HEK293T (cell line): ENCODE results near the gene NTMT1.

ENCODE experiments used
- CTCF ChIA-PET: fragments of 350-600 bp; formaldehyde crosslinking; extraction: SDS; loops from one replicate; lab custom pipeline; 2021; ENCODE audit warnings: antibody characterized with exemption, inconsistent platforms; lab: Yijun Ruan, JAX
- POLR2A ChIA-PET: fragments of 350-600 bp; formaldehyde crosslinking; extraction: SDS; loops from one replicate; lab custom pipeline; 2020; ENCODE audit warnings: antibody characterized with exemption, inconsistent platforms; lab: Yijun Ruan, JAX
- DNase-seq: peaks from one replicate; pipeline ENCODE4 v3.0.0; 2012; ENCODE audit warnings: mixed read lengths; ENCODE audit errors: extremely low spot score
- ARNT ChIP-seq: fragments of 450-650 bp; IDR thresholded peaks from 2 replicates; pipeline ENCODE4 v1.6.1; 2017; ENCODE audit warnings: mild to moderate bottlenecking
- BHLHE40 ChIP-seq: fragments of 450-650 bp; IDR thresholded peaks from 2 replicates; pipeline ENCODE4 v1.6.1; 2016; ENCODE audit warnings: mild to moderate bottlenecking, moderate library complexity, borderline replicate concordance
- CTBP1 ChIP-seq: fragments of 450-650 bp; IDR thresholded peaks from 2 replicates; pipeline ENCODE4 v1.6.1; 2016; ENCODE audit warnings: borderline replicate concordance
- ELF4 ChIP-seq: fragments of 450-650 bp; IDR thresholded peaks from 2 replicates; pipeline ENCODE4 v1.6.1; 2017; ENCODE audit warnings: antibody characterized with exemption
- FOXA1 ChIP-seq: fragments of 450-650 bp; IDR thresholded peaks from 2 replicates; pipeline ENCODE4 v1.6.1; 2016; ENCODE audit warnings: mild to moderate bottlenecking
- FOXK2 ChIP-seq: fragments of 450-650 bp; IDR thresholded peaks from 2 replicates; pipeline ENCODE4 v1.6.1; 2016; ENCODE audit warnings: mild to moderate bottlenecking
- FOXM1 ChIP-seq: fragments of 450-650 bp; IDR thresholded peaks from 2 replicates; pipeline ENCODE4 v1.6.1; 2017; ENCODE audit warnings: mild to moderate bottlenecking, borderline replicate concordance
- HDGF ChIP-seq: fragments of 450-650 bp; IDR thresholded peaks from 2 replicates; pipeline ENCODE4 v1.6.1; 2017; ENCODE audit warnings: antibody characterized with exemption, borderline replicate concordance
- L3MBTL2 ChIP-seq: fragments of 450-650 bp; conservative IDR thresholded peaks from 2 replicates; pipeline ENCODE4 v1.6.1; 2016; ENCODE audit warnings: mild to moderate bottlenecking
- LEF1 ChIP-seq: fragments of 450-650 bp; IDR thresholded peaks from 2 replicates; pipeline ENCODE4 v1.6.1; 2017; ENCODE audit warnings: mild to moderate bottlenecking, borderline replicate concordance
- NFRKB ChIP-seq: fragments of 450-650 bp; IDR thresholded peaks from 2 replicates; pipeline ENCODE4 v1.6.1; 2016; ENCODE audit warnings: mild to moderate bottlenecking, moderate library complexity
- SP1 ChIP-seq: fragments of 450-650 bp; IDR thresholded peaks from 2 replicates; pipeline ENCODE4 v1.6.1; 2017
- SUZ12 ChIP-seq: fragments of 450-650 bp; IDR thresholded peaks from 2 replicates; pipeline ENCODE4 v1.6.1; 2016; ENCODE audit warnings: mild to moderate bottlenecking
- TARDBP ChIP-seq: fragments of 450-650 bp; IDR thresholded peaks from 2 replicates; pipeline ENCODE4 v1.6.1; 2016
- ZNF384 ChIP-seq: fragments of 450-650 bp; IDR thresholded peaks from 2 replicates; pipeline ENCODE4 v1.6.1; 2016
- TF ChIP-seq, protein P1 (sequence below): fragments of 450-650 bp; IDR thresholded peaks from 2 replicates; pipeline ENCODE4 v1.6.1; 2016

Gene NTMT1

DNA sequence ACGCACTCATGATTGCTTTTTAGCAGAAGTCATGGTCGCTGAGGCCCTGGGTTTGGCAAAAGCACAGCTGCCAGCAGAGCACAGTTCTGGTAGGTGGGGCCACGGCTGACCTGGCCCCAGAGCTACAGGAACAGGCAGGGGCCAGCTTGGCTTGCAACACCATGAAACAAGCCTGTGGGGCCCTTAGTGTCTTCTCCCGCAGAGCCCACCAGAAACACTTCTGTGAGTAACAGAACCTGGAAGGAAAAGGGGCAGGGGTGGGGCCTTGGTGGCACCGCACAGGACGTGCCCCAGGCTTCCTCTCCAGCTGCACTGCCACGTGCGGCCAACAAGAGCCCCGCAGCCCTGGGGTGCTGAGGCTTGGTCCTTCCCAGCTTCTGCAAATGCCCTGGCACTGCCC lies 11.1 kb downstream of the NTMT1 start:
- CTCF ChIA-PET, result interaction anchor here (1.0 kb wide), 1 partner anchor 154 kb away, joined by 3 read pairs; no protein-coding TSS in a partner anchor
- TF ChIP-seq ELF4 (no peak), HDGF (no peak), LEF1 (no peak), ZNF384 (no peak), TARDBP (no peak), ARNT (no peak), FOXM1 (no peak), SUZ12 (no peak), L3MBTL2 (no peak), NFRKB (no peak), SP1 (no peak)
- POLR2A ChIA-PET, result no interaction called here
- no peak for DNase-seq

DNA sequence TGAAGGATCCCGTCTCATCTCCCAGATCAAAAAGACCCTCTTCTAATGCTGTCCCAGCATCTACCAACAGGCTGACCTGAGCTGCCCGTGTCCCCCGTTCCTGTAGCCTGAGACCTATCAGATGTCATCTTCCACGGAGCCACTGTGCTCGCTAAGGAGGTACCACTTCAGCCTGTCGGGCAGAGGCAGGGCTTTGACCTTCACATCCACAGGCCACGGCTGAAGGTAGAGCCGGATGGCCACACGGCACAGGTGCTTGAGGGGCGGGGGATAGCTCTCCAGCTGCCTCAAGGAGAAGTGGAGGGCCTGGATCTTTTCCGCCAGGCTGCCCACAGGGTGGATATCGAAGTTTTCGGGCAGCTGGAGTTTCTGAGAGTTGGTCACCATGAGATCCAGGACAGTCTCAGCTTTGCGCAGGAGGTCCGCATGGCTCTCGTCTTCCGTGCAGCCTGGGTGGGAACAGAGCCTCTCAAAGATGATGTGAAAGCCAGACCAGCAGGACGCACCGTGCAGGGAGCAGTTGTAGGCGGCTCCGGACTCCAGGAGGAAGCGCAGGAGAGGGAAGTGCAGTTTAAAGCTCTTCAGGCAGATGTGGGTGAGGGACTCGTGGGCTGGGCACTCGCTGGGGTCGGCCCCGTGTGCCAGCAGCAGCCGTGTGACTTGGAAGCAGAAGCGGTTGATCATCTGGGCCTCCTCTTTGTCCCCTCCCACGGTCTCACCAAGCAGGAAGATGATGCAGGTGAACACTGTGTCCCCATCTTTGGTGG lies 11.9 kb downstream of the NTMT1 start:
- CTCF ChIA-PET, result interaction anchor here (1.0 to 2.5 kb wide), 2 partner anchors 13 to 153 kb away, joined by 3 to 11 read pairs; no protein-coding TSS in a partner anchor
- POLR2A ChIA-PET, result interaction anchor here (1.6 kb wide), 1 partner anchor 498 kb away, joined by 4 read pairs; no protein-coding TSS in a partner anchor

DNA sequence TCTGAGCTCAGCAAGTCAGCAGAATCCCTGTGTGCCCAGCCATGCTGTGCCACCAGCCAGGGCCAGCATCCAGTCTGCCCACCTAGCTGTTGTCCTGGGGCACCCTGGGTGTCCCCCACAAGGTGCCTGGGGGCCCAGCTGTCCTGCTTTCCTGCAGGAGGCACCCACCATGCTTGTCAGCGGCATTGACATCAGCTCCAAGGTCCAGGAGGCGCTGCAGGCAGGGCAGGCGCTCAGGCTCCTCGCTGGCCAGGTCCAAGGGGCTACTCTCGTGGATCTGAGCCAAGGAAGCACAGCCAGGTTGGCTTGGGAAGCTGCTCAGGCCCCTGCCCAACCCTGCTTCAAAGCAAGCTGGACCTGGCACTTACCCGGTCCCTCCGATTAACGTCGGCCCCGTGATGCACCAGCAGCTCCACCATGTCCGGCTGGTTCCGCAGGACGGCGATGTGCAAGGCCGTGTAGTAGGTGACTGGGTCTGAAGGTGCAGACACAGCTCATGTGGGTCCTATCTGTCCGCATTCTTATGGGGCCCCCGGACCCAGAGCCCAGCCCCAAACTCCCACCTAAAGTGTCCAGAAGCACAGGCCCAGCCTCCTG lies 13.2 kb downstream of the NTMT1 start:
- ChIA-PET CTCF (interaction anchor here (1.9 to 2.5 kb wide), 3 partner anchors 9 to 145 kb away, joined by 6 to 11 read pairs (median 8); no protein-coding TSS in a partner anchor), POLR2A (interaction anchor here (1.1 to 1.8 kb wide), 4 partner anchors 13 to 499 kb away, joined by 3 to 6 read pairs (median 5); partner anchors contain the start of gene NTMT1)
- no peak for DNase-seq

More for the DNA sequence above, 11.9 kb downstream of the NTMT1 start:
- no peak for TF ChIP-seq ELF4
- TF ChIP-seq FOXM1, result no peak
- TF ChIP-seq ZNF384, result no peak
- TF ChIP-seq CTBP1, result no peak
- no peak for TF ChIP-seq LEF1
- no peak for TF ChIP-seq FOXA1
- no peak for TF ChIP-seq SP1
- no peak for TF ChIP-seq ARNT
- TF ChIP-seq FOXK2, result no peak
- TF ChIP-seq BHLHE40, result no peak
- TF ChIP-seq NFRKB, result no peak
- TF ChIP-seq TARDBP, result no peak
- no peak for TF ChIP-seq HDGF
- no peak for DNase-seq

DNA sequence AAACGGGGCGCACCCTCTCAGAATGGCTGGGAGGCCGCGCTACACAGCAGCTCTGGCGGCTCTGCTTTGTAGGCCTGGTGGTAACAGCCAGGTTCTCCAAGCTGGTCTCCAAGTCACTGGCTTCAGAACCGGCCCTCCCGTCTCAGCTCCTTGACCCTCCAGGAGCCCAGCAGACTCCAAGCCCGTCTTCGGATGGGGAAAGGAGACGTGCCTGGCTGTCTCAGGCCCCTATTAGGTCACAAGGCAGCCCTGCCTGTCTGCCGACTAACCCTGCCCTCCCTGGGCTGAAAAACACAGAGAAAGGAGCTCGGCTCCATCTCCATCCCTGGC lies 13.8 kb downstream of the NTMT1 start:
- ChIA-PET POLR2A (interaction anchor here (1.1 to 1.8 kb wide), 5 partner anchors 14 to 150 kb away, joined by 3 to 6 read pairs (median 4); partner anchors contain the start of genes C9orf50 and NTMT1), CTCF (interaction anchor here (1.9 to 2.5 kb wide), 3 partner anchors 10 to 144 kb away, joined by 6 to 11 read pairs (median 8); no protein-coding TSS in a partner anchor)

More for the DNA sequence above, 13.2 kb downstream of the NTMT1 start:
- TF ChIP-seq ELF4 (no peak), CTBP1 (no peak), L3MBTL2 (no peak), ZNF384 (no peak), FOXM1 (no peak), HDGF (no peak), FOXK2 (no peak)

DNA sequence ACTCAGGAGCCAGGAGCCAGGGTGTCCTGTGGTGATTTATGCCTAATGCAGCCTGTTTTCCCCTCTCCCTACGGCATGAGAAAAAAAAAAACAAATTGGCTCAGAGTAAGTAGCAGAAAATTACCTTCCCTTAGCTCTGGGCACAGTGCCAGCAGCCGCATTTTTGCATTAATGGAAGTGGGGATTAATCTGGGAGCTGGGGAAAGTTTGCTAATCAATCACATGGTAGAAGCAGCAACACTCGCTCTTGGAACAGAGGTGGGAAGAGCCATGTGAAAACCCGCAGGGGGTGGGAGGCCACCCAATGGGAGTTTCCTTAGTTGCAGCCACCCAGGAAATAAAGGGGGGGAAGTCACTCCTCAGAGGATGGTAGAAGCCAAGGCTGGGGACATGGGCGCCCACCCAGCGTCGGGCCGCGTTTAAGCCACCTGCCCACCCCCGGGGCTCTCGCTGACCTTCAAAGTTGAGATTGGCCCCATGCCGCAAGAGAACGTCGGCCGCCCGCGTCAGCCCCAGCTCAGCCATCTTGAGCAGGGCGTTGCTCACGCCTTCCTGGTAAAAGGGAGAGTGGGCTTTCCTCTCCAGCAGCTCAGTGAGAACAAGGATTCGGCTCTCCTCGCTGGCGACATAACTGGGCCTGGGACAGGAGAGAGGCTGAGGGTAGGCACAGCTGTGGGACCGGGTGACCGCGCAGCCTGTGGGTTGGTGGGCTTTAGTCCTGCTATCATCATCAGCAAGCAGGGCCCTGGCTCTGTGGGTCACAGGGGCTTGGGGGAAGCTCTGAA lies 14.3 kb downstream of the NTMT1 start:
- no peak for DNase-seq
- TF ChIP-seq CTBP1, result no peak
- TF ChIP-seq L3MBTL2, result peak; percentile 19; the same call in 1 of the 2 replicates
- TF ChIP-seq, protein P1, sequence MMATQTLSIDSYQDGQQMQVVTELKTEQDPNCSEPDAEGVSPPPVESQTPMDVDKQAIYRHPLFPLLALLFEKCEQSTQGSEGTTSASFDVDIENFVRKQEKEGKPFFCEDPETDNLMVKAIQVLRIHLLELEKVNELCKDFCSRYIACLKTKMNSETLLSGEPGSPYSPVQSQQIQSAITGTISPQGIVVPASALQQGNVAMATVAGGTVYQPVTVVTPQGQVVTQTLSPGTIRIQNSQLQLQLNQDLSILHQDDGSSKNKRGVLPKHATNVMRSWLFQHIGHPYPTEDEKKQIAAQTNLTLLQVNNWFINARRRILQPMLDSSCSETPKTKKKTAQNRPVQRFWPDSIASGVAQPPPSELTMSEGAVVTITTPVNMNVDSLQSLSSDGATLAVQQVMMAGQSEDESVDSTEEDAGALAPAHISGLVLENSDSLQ, result peak; percentile 80

More for the DNA sequence above, 13.8 kb downstream of the NTMT1 start:
- TF ChIP-seq, protein P1, result no peak
- TF ChIP-seq HDGF (no peak), LEF1 (no peak), FOXA1 (no peak), CTBP1 (no peak), SP1 (no peak), ZNF384 (no peak)
- no peak for DNase-seq

More for the DNA sequence above, 14.3 kb downstream of the NTMT1 start:
- ChIA-PET POLR2A (interaction anchor here (1.1 to 1.8 kb wide), 5 partner anchors 15 to 150 kb away, joined by 3 to 6 read pairs (median 4); partner anchors contain the start of genes C9orf50 and NTMT1), CTCF (interaction anchor here (1.9 to 2.5 kb wide), 3 partner anchors 10 to 144 kb away, joined by 6 to 11 read pairs (median 8); no protein-coding TSS in a partner anchor)
